DND-41 (cell line): ENCODE data around the gene LHX5.

Experiments used
- ATAC-seq: fragments of 200-7000 bp; cut with Tn5 transposase; 3 replicates; pipeline ENCODE4 v1.9.1; 2021; ENCODE audit warnings: low read depth; ENCODE audit not compliant: insufficient read depth
- DNase-seq: peaks from one replicate; pipeline ENCODE4 v3.0.0-alpha.2; 2020
- H2AFZ ChIP-seq: 2 replicates; pipeline ENCODE4 v1.6.0; 2012; ENCODE audit warnings: low read depth, low read length
- H3K27ac ChIP-seq: 2 replicates; pipeline ENCODE4 v1.5.1; 2012; ENCODE audit warnings: low read length, inconsistent platforms
- H3K27me3 ChIP-seq: fragments of 200-600 bp; sonication (generic); 2 replicates; pipeline ENCODE4 v1.6.0; 2012; ENCODE audit warnings: low read length, mild to moderate bottlenecking, inconsistent platforms; ENCODE audit not compliant: insufficient read depth, poor library complexity
- H3K36me3 ChIP-seq: 2 replicates; pipeline ENCODE4 v1.5.1; 2012; ENCODE audit warnings: low read length, inconsistent platforms; ENCODE audit not compliant: insufficient read depth
- H3K4me1 ChIP-seq: 2 replicates; pipeline ENCODE4 v1.5.1; 2012; ENCODE audit warnings: mild to moderate bottlenecking, low read length; ENCODE audit not compliant: insufficient read depth
- H3K4me2 ChIP-seq: 2 replicates; pipeline ENCODE4 v1.6.0; 2012; ENCODE audit warnings: mild to moderate bottlenecking, moderate library complexity, low read length, inconsistent platforms; ENCODE audit not compliant: insufficient read depth
- H3K4me3 ChIP-seq, 2 experiments: fragments of 200-600 bp in 1 of 2; shearing (Covaris generic) in 1 of 2; 2 replicates each; pipeline ENCODE4 v1.5.1; 2012 to 2016; ENCODE audit warnings: inconsistent platforms in 2 of 2, low read length in 2 of 2, mild to moderate bottlenecking in 2 of 2, low read depth in 1 of 2, moderate library complexity in 1 of 2
- H3K79me2 ChIP-seq: 2 replicates; pipeline ENCODE4 v1.6.0; 2012; ENCODE audit warnings: low read length, inconsistent platforms; ENCODE audit not compliant: insufficient read depth
- H3K9ac ChIP-seq: 2 replicates; pipeline ENCODE4 v1.6.0; 2012; ENCODE audit warnings: low read depth, mild to moderate bottlenecking, inconsistent platforms, low read length, moderate library complexity
- H3K9me3 ChIP-seq: 2 replicates; pipeline ENCODE4 v1.5.1; 2012; ENCODE audit warnings: low read length, moderate library complexity, mild to moderate bottlenecking, inconsistent platforms; ENCODE audit not compliant: insufficient read depth, severe bottlenecking
- H4K20me1 ChIP-seq: 2 replicates; pipeline ENCODE4 v1.6.0; 2012; ENCODE audit warnings: low read length; ENCODE audit not compliant: insufficient read depth
- EZH2 ChIP-seq: IDR thresholded peaks from 3 replicates; pipeline ENCODE4 v1.6.1; 2012; ENCODE audit warnings: borderline replicate concordance, low read depth, mild to moderate bottlenecking, moderate library complexity, low read length, inconsistent platforms; ENCODE audit not compliant: severe bottlenecking
- TF ChIP-seq, protein P1 (sequence below): IDR thresholded peaks from 2 replicates; pipeline ENCODE4 v1.5.1; 2012; ENCODE audit warnings: borderline replicate concordance, low read length, moderate library complexity, mild to moderate bottlenecking; ENCODE audit not compliant: poor library complexity, severe bottlenecking; ENCODE audit errors: extremely low read depth

LHX5 gene

DNA sequence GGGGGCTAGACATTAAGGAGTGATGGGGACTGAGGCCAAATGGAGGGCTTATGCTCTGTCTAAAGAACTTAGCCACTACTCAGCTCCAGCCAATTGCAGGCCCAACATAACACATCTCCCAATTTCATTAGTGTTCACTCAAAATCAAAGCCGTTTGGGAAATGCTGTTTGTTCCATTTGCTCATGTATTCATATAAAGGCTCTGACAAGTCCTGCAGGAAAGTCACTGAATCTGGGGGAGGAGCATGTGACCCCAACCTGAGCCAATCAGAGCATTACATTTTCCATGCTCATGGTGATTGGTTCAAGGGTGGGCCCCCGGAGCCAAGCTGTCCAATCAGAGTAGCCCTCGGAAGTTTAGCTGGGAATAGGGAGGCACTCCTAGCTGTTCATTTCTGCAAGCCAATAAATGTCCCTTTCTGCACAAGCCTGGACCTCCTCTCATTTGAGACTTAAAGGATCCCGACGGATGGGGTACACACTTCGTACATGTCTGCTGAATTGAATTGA is 28.6 kb downstream of the LHX5 start:
- no peak overlapping the region for H3K9ac ChIP-seq
- DNase-seq: no peak
- H2AFZ ChIP-seq: no peak overlapping the region
- no peaks in the 10 kb centered on the region for H3K27me3 ChIP-seq
- no peaks in the 10 kb centered on the region for H4K20me1 ChIP-seq
- H3K4me3 ChIP-seq: no peak overlapping the region
- H3K79me2 ChIP-seq: no peaks in the 10 kb centered on the region
- H3K4me1 ChIP-seq: 0 out of 2 replicates have a peak, but pooled peaks cover 4% of the 10 kb centered on the region
- no peak overlapping the region for H3K4me2 ChIP-seq
- H3K27ac ChIP-seq: no peak overlapping the region
- H3K36me3 ChIP-seq: no peaks in the 10 kb centered on the region
- TF ChIP-seq EZH2: no peak
- TF ChIP-seq, protein P1, sequence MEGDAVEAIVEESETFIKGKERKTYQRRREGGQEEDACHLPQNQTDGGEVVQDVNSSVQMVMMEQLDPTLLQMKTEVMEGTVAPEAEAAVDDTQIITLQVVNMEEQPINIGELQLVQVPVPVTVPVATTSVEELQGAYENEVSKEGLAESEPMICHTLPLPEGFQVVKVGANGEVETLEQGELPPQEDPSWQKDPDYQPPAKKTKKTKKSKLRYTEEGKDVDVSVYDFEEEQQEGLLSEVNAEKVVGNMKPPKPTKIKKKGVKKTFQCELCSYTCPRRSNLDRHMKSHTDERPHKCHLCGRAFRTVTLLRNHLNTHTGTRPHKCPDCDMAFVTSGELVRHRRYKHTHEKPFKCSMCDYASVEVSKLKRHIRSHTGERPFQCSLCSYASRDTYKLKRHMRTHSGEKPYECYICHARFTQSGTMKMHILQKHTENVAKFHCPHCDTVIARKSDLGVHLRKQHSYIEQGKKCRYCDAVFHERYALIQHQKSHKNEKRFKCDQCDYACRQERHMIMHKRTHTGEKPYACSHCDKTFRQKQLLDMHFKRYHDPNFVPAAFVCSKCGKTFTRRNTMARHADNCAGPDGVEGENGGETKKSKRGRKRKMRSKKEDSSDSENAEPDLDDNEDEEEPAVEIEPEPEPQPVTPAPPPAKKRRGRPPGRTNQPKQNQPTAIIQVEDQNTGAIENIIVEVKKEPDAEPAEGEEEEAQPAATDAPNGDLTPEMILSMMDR: no peak
- no peaks in the 10 kb centered on the region for H3K9me3 ChIP-seq
- ATAC-seq: no peak

DNA sequence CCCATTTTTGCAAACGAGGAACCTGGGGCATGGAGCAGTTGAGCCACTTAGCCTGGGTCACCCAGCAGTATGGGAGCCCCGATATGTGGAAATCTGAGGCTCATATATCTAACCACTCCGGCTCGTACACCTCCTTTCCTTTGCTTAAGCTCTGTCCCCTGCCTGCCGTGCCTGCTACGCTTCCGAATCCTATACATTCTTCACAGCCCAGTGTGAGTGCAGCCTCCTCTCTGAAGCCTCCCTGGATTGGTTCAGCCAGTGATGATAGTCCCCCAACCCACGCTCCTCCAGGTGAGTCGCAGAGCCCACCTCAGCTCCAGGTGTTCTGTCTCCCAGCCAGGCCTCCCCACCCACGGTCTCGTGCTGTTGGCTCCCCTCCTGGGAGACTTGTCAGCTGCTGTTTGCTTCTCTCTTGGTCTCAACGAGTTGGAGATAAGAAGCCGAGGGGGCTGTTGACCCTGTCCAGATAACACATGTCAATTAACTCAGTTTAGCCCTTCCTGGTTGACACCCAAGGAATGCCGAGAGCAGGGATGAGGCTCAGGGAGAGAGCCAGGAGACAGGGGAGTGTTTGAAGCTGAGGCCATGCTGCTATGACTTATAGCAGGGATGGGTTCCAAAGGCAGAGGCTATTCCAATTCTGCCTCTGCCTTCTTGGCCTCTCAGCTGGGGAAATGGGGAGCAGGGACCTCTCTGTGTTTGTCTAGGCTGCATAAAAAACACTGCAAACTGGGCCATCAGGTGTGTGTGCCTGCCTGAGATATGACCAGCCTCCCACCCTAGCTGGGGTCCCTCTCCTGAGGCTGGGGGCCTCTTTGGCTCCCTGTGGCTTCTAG is 30.5 kb downstream of the LHX5 start:
- Histone ChIP-seq H3K4me1 (0 out of 2 replicates have a peak, but pooled peaks cover 4% of the 10 kb centered on the region), H3K27ac (no peak overlapping the region), H2AFZ (no peak overlapping the region), H3K27me3 (no peaks in the 10 kb centered on the region), H3K4me2 (no peak overlapping the region), H3K9ac (no peak overlapping the region), H4K20me1 (no peaks in the 10 kb centered on the region), H3K79me2 (no peaks in the 10 kb centered on the region), H3K9me3 (no peaks in the 10 kb centered on the region), H3K4me3 (no peak overlapping the region), H3K36me3 (no peaks in the 10 kb centered on the region)
- DNase-seq: no peak
- TF ChIP-seq EZH2: no peak
- TF ChIP-seq, protein P1: no peak
- no peak for ATAC-seq

DNA sequence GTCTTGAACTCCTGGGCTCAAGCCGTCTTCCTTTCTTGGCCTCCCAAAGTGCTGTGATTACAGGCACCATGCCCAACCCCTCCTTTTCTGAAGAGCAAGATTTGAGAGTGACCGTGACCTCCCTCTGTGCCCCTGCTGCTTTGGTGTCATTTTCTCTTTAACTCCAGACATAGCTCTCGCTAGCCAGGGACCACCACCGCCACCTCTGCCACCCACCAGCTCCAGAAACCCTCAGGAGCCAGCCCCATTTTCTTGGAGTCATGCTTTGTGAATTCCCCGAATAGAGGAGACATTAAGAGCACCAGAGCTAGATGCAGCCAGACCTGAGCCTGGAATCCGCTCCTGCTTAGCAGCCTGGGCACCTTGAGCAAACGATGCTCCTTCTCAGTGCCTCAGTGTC is 31.3 kb downstream of the LHX5 start:
- Histone ChIP-seq H4K20me1 (no peaks in the 10 kb centered on the region), H3K9me3 (no peaks in the 10 kb centered on the region), H3K4me2 (no peak overlapping the region), H3K4me3 (no peak overlapping the region), H2AFZ (no peak overlapping the region), H3K9ac (no peak overlapping the region), H3K27me3 (no peaks in the 10 kb centered on the region), H3K79me2 (no peaks in the 10 kb centered on the region), H3K36me3 (no peaks in the 10 kb centered on the region), H3K4me1 (no peaks in the 10 kb centered on the region), H3K27ac (no peak overlapping the region)
- TF ChIP-seq, protein P1: no peak
- no peak for TF ChIP-seq EZH2
- DNase-seq (no peak), ATAC-seq (no peak)
